Activated naive CD8-positive, alpha-beta T cell (primary cell): ENCODE data around the gene ANAPC16.

ENCODE experiments used
- H3K27ac Mint-ChIP-seq: one replicate; pipeline ENCODE4 v1.8.0; 2021; ENCODE audit warnings: mixed read lengths
- H3K27me3 Mint-ChIP-seq: one replicate; pipeline ENCODE4 v1.8.0; 2021; ENCODE audit warnings: mixed read lengths
- H3K36me3 Mint-ChIP-seq: one replicate; pipeline ENCODE4 v1.8.0; 2021; ENCODE audit warnings: mixed read lengths
- H3K4me1 Mint-ChIP-seq: one replicate; pipeline ENCODE4 v1.8.0; 2021; ENCODE audit warnings: low read depth, mixed read lengths
- H3K4me3 Mint-ChIP-seq: one replicate; pipeline ENCODE4 v1.8.0; 2021; ENCODE audit warnings: mild to moderate bottlenecking, mixed read lengths
- H3K9me3 Mint-ChIP-seq: one replicate; pipeline ENCODE4 v1.8.0; 2021; ENCODE audit warnings: low read depth, mixed read lengths

The ANAPC16 gene

GRCh38 chr10:72215611-72216549, at the start of gene ANAPC16, which contains the start of gene ASCC1:
TSS of gene ANAPC16 (plus strand) at chr10:72216012. CDS start at chr10:72223915, 7,903 bp downstream.
TSS of gene ASCC1 (minus strand) at chr10:72216276. CDS start at chr10:72213298, 2,978 bp downstream.
- no peaks in the 10 kb centered on the region for H3K9me3 Mint-ChIP-seq
- no peaks in the 10 kb centered on the region for H3K27me3 Mint-ChIP-seq
- H3K4me1 Mint-ChIP-seq: peaks cover 56% of the 10 kb centered on the region
- peak within 1 kb of the TSS; percentile 100 for H3K4me3 Mint-ChIP-seq
- peak within 1 kb of the TSS; percentile 99 for H3K27ac Mint-ChIP-seq
- peaks cover under 1% of the 10 kb centered on the region for H3K36me3 Mint-ChIP-seq

- no peak overlapping the region for H3K4me3 Mint-ChIP-seq
- no peaks in the 10 kb centered on the region for H3K9me3 Mint-ChIP-seq
- H3K27ac Mint-ChIP-seq: no peak overlapping the region
- H3K4me1 Mint-ChIP-seq: peaks cover 21% of the 10 kb centered on the region
- no peaks in the 10 kb centered on the region for H3K27me3 Mint-ChIP-seq
- H3K36me3 Mint-ChIP-seq: peaks cover 7% of the 10 kb centered on the region
Observed at GRCh38 chr10:72167118-72167517, 48.7 kb upstream of the ANAPC16 start.

GRCh38 chr10:72170263-72170662, 45.5 kb upstream of the ANAPC16 start:
- Mint-ChIP-seq H3K4me1 (peaks cover 14% of the 10 kb centered on the region), H3K36me3 (peaks cover 5% of the 10 kb centered on the region), H3K9me3 (no peaks in the 10 kb centered on the region), H3K4me3 (no peak overlapping the region), H3K27me3 (no peaks in the 10 kb centered on the region), H3K27ac (no peak overlapping the region)

- Mint-ChIP-seq H3K27me3 (no peaks in the 10 kb centered on the region), H3K4me3 (no peak overlapping the region), H3K27ac (no peak overlapping the region), H3K9me3 (no peaks in the 10 kb centered on the region), H3K4me1 (peaks cover 10% of the 10 kb centered on the region), H3K36me3 (peaks cover 5% of the 10 kb centered on the region)
Observed at GRCh38 chr10:72170733-72171132, 45.1 kb upstream of the ANAPC16 start.

GRCh38 chr10:72171175-72171630, 44.6 kb upstream of the ANAPC16 start:
- H3K27ac Mint-ChIP-seq: no peak overlapping the region

GRCh38 chr10:72173262-72173618, 42.6 kb upstream of the ANAPC16 start:
- no peaks in the 10 kb centered on the region for H3K9me3 Mint-ChIP-seq
- H3K27ac Mint-ChIP-seq: peak overlapping the region; percentile 7
- no peaks in the 10 kb centered on the region for H3K27me3 Mint-ChIP-seq
- H3K4me1 Mint-ChIP-seq: peaks cover 9% of the 10 kb centered on the region
- peaks cover 2% of the 10 kb centered on the region for H3K36me3 Mint-ChIP-seq
- H3K4me3 Mint-ChIP-seq: no peak overlapping the region

More at GRCh38 chr10:72171175-72171630, 44.6 kb upstream of the ANAPC16 start:
- peaks cover 5% of the 10 kb centered on the region for H3K36me3 Mint-ChIP-seq
- no peaks in the 10 kb centered on the region for H3K27me3 Mint-ChIP-seq
- peaks cover 9% of the 10 kb centered on the region for H3K4me1 Mint-ChIP-seq
- no peaks in the 10 kb centered on the region for H3K9me3 Mint-ChIP-seq
- H3K4me3 Mint-ChIP-seq: no peak overlapping the region

GRCh38 chr10:72173619-72174296, 42.1 kb upstream of the ANAPC16 start:
- Mint-ChIP-seq H3K36me3 (peaks cover 2% of the 10 kb centered on the region), H3K27ac (no peak overlapping the region), H3K4me3 (no peak overlapping the region), H3K9me3 (no peaks in the 10 kb centered on the region), H3K27me3 (no peaks in the 10 kb centered on the region), H3K4me1 (peaks cover 9% of the 10 kb centered on the region)

GRCh38 chr10:72174297-72174662, 41.5 kb upstream of the ANAPC16 start:
- H3K27ac Mint-ChIP-seq: no peak overlapping the region
- H3K36me3 Mint-ChIP-seq: peaks cover 2% of the 10 kb centered on the region
- no peaks in the 10 kb centered on the region for H3K27me3 Mint-ChIP-seq
- H3K4me3 Mint-ChIP-seq: no peak overlapping the region
- H3K9me3 Mint-ChIP-seq: no peaks in the 10 kb centered on the region
- H3K4me1 Mint-ChIP-seq: peaks cover 9% of the 10 kb centered on the region

- peaks cover 9% of the 10 kb centered on the region for H3K4me1 Mint-ChIP-seq
- H3K9me3 Mint-ChIP-seq: no peaks in the 10 kb centered on the region
- H3K27me3 Mint-ChIP-seq: no peaks in the 10 kb centered on the region
- no peak overlapping the region for H3K4me3 Mint-ChIP-seq
- H3K27ac Mint-ChIP-seq: no peak overlapping the region
- peaks cover 2% of the 10 kb centered on the region for H3K36me3 Mint-ChIP-seq
Observed at GRCh38 chr10:72175149-72175548, 40.7 kb upstream of the ANAPC16 start.

- Mint-ChIP-seq H3K27ac (no peak overlapping the region), H3K27me3 (no peaks in the 10 kb centered on the region), H3K9me3 (no peaks in the 10 kb centered on the region), H3K4me1 (peaks cover 4% of the 10 kb centered on the region), H3K4me3 (no peak overlapping the region), H3K36me3 (peaks cover 2% of the 10 kb centered on the region)
Observed at GRCh38 chr10:72176701-72177100, 39.1 kb upstream of the ANAPC16 start.

GRCh38 chr10:72177454-72177853, 38.4 kb upstream of the ANAPC16 start:
- Mint-ChIP-seq H3K27me3 (no peaks in the 10 kb centered on the region), H3K36me3 (peaks cover 8% of the 10 kb centered on the region), H3K4me3 (no peak overlapping the region), H3K4me1 (peaks cover 3% of the 10 kb centered on the region), H3K27ac (no peak overlapping the region), H3K9me3 (no peaks in the 10 kb centered on the region)

GRCh38 chr10:72184156-72184555, 31.7 kb upstream of the ANAPC16 start:
- H3K27me3 Mint-ChIP-seq: no peaks in the 10 kb centered on the region
- no peak overlapping the region for H3K27ac Mint-ChIP-seq
- no peak overlapping the region for H3K4me3 Mint-ChIP-seq
- H3K9me3 Mint-ChIP-seq: peaks cover 5% of the 10 kb centered on the region
- H3K4me1 Mint-ChIP-seq: peaks cover 10% of the 10 kb centered on the region
- H3K36me3 Mint-ChIP-seq: peaks cover 19% of the 10 kb centered on the region

- H3K36me3 Mint-ChIP-seq: peaks cover 17% of the 10 kb centered on the region
- H3K4me1 Mint-ChIP-seq: peaks cover 10% of the 10 kb centered on the region
- peaks cover 5% of the 10 kb centered on the region for H3K9me3 Mint-ChIP-seq
- H3K27me3 Mint-ChIP-seq: no peaks in the 10 kb centered on the region
- peak overlapping the region; percentile 27 for H3K4me3 Mint-ChIP-seq
- no peak overlapping the region for H3K27ac Mint-ChIP-seq
Observed at GRCh38 chr10:72186258-72186981, 29.4 kb upstream of the ANAPC16 start.

GRCh38 chr10:72186982-72187330, 28.9 kb upstream of the ANAPC16 start:
- Mint-ChIP-seq H3K4me1 (peaks cover 10% of the 10 kb centered on the region), H3K27ac (no peak overlapping the region), H3K27me3 (no peaks in the 10 kb centered on the region), H3K4me3 (no peak overlapping the region), H3K9me3 (peaks cover 5% of the 10 kb centered on the region), H3K36me3 (peaks cover 15% of the 10 kb centered on the region)

- no peaks in the 10 kb centered on the region for H3K27me3 Mint-ChIP-seq
- peaks cover 4% of the 10 kb centered on the region for H3K4me1 Mint-ChIP-seq
- H3K4me3 Mint-ChIP-seq: no peak overlapping the region
- no peaks in the 10 kb centered on the region for H3K9me3 Mint-ChIP-seq
- no peaks in the 10 kb centered on the region for H3K36me3 Mint-ChIP-seq
- no peak overlapping the region for H3K27ac Mint-ChIP-seq
Observed at GRCh38 chr10:72194949-72195348, 20.9 kb upstream of the ANAPC16 start.
